GM18873 (cell line): ENCODE measurements around the gene EGFLAM.
"Not testable (repeated sequence)": the region's sequence is repeated elsewhere in the genome, so short reads cannot be mapped to it uniquely, and the experiment has no call there.

ENCODE experiments used
- ATAC-seq: cut with Tn5 transposase; IDR thresholded peaks from one replicate; pipeline ENCODE4 v1.9.1; 2021; ENCODE audit warnings: mild to moderate bottlenecking, moderate library complexity, moderate number of reproducible peaks; ENCODE audit not compliant: unreplicated experiment, low FRiP score

Gene EGFLAM

GRCh38 chr5:38408446-38409198 lies 150.3 kb downstream of the EGFLAM start:
- ATAC-seq = no peak

GRCh38 chr5:38410304-38410990 lies 152.1 kb downstream of the EGFLAM start:
- no peak for ATAC-seq

GRCh38 chr5:38413696-38414095 lies 155.3 kb downstream of the EGFLAM start:
- no peak for ATAC-seq

- no peak for ATAC-seq
Observed at GRCh38 chr5:38414348-38414747, 156.0 kb downstream of the EGFLAM start.

GRCh38 chr5:38415772-38416171 lies 157.4 kb downstream of the EGFLAM start:
- not testable (repeated sequence) for ATAC-seq

GRCh38 chr5:38417658-38418017 lies 159.3 kb downstream of the EGFLAM start:
- ATAC-seq = no peak

GRCh38 chr5:38420246-38420645 lies 161.9 kb downstream of the EGFLAM start:
- no peak for ATAC-seq

GRCh38 chr5:38420691-38421390 lies 162.5 kb downstream of the EGFLAM start:
- no peak for ATAC-seq

- no peak for ATAC-seq
Observed at GRCh38 chr5:38422622-38423021, 164.3 kb downstream of the EGFLAM start.

GRCh38 chr5:38423276-38424147 lies 165.2 kb downstream of the EGFLAM start:
- no peak for ATAC-seq

- ATAC-seq = no peak
Observed at GRCh38 chr5:38424148-38425060, 166.0 kb downstream of the EGFLAM start.

- no peak for ATAC-seq
Observed at GRCh38 chr5:38426490-38426889, 168.1 kb downstream of the EGFLAM start.

- no peak for ATAC-seq
Observed at GRCh38 chr5:38426986-38427950, 168.9 kb downstream of the EGFLAM start.

- no peak for ATAC-seq
Observed at GRCh38 chr5:38431242-38431853, 173.0 kb downstream of the EGFLAM start.

- no peak for ATAC-seq
Observed at GRCh38 chr5:38433160-38433861, 175.0 kb downstream of the EGFLAM start.

GRCh38 chr5:38434966-38435705 lies 176.8 kb downstream of the EGFLAM start:
- no peak for ATAC-seq

GRCh38 chr5:38438757-38439156 lies 180.4 kb downstream of the EGFLAM start:
- ATAC-seq = no peak
